GM19238 (cell line): Measurements from ENCODE around the gene CLMN.
"Not testable (repeated sequence)": the region's sequence is repeated elsewhere in the genome, so short reads cannot be mapped to it uniquely, and the experiment has no call there.

Experiments
- DNase-seq: peaks from one replicate; pipeline ENCODE4 v3.0.0; 2011; ENCODE audit warnings: low spot score; ENCODE audit not compliant: insufficient read length

Gene CLMN

DNA sequence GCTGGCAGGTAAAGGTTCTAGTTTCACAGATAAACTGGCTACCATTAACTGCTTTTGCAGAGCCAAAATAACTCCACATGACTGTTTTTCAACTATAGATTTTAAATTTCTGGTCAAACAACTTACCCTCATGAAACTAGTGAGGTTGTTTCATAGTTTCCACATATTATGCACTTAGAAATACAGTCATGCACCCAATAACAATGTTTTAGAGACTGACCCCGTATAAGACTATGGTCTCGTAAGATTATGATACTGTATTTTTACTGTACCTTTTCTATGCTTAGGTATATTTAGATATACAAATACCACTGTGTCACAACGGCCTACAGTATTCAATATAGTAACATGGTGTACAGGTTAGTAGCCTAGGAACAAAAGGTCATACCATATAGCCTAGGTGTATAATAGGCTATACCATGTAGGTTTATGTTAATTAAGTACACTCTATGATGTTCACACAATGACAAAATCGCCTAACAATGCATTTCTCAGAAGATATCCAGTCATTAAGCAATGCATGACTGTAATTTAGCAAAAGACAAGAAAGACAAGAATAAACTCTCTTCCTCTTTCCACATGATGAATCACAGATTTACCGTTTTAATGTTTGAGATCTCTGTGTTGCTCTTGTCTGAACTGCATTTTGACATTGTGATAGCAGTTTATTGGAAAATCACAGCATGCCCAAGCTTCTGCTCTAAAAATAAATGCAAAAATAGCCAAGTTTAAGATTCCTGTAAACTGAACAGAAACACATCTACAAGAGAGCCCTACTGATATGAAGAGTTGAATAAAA is 179.4 kb downstream of the CLMN start:
- no peak for DNase-seq

DNA sequence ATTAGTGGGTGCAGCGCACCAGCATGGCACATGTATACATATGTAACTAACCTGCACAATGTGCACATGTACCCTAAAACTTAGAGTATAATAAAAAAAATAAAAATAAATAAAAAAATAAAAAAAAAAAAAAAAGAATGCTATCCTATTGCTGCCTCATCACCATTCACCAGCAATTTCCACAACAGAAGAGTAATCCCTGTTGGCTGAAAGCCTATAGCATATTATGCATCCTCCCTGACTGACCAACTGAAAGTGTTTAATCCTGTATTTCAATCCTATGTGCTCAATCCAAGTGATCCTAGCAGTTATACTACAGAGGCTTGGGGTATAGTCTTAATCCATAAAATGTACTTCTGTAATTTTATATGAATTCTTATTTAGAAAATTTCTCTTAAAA is 180.8 kb downstream of the CLMN start:
- DNase-seq: no peak

DNA sequence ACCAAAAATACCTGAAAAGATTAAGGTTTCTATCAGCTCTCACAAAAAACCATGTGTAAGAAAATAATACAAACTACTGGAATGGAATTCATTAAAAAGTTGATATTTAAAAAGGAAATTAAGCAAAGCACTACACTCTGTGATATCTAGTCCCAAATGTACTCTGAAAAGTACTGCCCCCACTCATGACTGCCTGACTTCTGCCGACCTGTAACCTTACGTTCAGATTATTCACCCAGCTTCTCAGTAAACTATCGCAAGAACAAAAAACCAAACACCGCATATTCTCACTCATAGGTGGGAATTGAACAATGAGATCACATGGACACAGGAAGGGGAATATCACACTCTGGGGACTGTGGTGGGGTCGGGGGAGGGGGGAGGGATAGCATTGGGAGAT is 181.3 kb downstream of the CLMN start:
- DNase-seq: not testable (repeated sequence)

DNA sequence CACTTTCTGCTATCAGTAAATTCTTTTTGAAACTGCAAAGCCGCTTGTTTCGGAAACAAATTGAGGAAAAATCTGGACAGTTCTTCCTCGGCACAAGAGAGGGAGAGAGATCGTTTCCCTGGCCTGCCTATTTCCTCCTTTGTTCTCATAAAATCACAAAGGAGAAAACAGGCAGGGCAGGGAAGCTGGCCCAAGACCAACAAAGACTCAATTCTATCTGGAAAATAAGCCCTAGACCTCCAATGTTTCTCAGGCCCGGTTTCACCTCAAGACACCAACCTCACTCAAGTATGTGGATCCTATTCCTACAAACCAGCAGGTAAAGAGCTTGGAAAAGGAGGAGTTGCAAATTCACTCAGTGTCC is 181.9 kb downstream of the CLMN start:
- no peak for DNase-seq

- DNase-seq: no peak
These were observed 182.4 kb downstream of the CLMN start for GRCh38 chr14:95137164-95137803.

DNA sequence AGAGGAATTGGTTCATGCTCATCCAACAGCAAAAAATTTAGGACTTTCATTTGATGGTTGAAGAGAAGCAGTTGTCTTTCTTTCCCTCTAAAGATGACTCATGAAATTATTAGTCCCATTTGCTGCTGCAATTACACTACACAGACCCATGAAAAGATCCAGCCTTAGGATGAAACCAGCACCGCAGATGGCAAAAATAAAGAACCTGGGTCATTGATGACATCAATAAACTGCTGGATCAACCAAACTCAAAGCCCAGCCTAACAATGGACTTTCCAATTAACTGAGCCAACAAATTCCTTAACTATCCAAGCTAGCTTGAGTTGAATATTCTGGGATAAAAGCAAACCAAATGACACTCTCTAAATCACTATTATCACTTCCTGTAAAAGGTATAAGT is 183.1 kb downstream of the CLMN start:
- no peak for DNase-seq

DNA sequence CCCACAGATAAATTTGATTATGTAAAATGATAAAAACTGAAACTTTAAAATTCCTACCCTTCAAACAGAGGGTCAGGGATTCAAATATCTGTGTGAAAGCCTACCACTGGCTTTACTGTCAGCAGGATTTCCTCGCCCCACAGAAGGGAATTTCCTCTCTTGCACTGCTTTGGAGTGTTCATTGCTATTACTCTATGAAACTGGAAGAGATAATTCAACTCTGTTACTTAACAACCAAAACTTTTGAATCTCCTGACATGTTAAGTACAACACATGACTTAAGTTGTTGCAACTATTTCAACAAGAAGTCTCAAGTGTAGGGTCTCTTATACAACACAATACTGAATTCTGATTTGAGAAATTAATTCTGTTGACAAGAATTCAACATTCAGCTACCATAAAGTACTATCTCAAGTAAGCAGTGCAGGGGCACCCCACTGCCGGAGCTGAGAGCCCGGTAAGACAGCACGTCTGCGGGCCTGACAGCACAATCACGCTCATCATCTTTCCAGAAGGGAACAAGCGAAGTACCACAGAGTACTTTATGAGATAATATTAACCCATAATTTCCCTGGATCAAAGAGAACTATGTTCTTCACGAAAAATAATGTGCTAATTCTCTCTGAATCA is 185.3 kb downstream of the CLMN start:
- DNase-seq: no peak

GRCh38 chr14:95133282-95133681 is 186.4 kb downstream of the CLMN start:
- no peak for DNase-seq

GRCh38 chr14:95132760-95133159 is 186.9 kb downstream of the CLMN start:
- no peak for DNase-seq
